ENCODE data around the gene NEUROD2.

The NEUROD2 gene

DNA sequence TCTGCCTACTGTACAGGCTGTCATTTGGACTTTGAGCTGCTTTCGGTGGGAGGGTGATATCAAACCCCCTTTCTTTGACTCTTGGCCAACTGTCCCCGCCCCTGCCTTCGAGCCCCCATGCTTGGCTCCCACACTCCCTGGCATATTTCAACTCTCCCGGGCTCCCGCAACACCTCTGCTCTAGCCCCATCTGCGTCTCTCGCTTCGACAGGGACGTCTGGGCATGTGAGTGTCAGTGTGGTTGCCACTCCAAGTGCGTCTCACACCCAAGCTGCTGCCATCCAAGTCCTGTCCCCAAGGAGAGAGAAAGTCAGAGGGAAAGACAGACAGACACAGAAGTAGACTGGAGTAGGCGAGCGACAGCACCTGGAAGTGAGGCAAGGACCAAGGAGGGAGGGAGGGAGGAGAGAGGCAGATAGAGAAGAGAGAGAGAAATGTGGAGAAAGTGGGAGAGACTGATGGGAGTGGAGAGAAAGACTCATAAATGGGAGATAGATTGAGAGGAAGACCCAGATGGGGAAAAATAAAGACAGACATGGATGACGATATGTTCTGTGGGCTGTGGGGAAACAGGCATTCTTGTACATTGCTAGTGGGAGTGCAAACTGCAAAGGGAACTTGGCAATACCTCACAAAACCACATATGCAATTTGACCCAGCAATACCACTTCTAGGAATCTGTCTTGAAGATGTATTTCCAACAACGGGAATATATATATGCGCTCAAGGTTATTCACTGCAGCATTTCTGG lies 41.1 kb upstream of the NEUROD2 start:
- TF ChIP-seq, protein P1, sequence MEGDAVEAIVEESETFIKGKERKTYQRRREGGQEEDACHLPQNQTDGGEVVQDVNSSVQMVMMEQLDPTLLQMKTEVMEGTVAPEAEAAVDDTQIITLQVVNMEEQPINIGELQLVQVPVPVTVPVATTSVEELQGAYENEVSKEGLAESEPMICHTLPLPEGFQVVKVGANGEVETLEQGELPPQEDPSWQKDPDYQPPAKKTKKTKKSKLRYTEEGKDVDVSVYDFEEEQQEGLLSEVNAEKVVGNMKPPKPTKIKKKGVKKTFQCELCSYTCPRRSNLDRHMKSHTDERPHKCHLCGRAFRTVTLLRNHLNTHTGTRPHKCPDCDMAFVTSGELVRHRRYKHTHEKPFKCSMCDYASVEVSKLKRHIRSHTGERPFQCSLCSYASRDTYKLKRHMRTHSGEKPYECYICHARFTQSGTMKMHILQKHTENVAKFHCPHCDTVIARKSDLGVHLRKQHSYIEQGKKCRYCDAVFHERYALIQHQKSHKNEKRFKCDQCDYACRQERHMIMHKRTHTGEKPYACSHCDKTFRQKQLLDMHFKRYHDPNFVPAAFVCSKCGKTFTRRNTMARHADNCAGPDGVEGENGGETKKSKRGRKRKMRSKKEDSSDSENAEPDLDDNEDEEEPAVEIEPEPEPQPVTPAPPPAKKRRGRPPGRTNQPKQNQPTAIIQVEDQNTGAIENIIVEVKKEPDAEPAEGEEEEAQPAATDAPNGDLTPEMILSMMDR (conservative IDR thresholded peaks at IDR 0.05), result no peak
- no peak for TF ChIP-seq ZFX (IDR thresholded peaks at IDR 0.05)

DNA sequence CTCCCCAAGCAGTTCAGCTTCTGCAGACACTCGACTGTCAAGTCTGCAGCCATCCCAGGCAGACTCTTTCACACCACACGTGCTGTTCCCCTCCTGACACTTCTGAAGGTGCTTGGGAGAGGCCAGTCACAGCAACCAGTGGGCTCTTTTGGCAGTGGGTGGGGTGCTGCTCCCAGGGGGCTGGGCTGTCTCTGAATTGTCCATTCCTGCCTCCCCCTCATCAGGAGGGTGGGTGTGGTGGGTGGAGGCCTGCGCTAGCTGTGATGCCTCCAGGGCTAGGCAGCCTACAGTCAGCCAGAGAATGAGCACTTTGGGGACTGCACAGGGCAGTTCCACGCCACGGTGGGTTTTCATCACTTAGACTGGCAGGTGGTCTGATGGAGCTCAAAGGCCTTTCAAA lies 39.5 kb upstream of the NEUROD2 start:
- no peak for TF ChIP-seq ZFX (IDR thresholded peaks at IDR 0.05)
- TF ChIP-seq, protein P1 (conservative IDR thresholded peaks at IDR 0.05), result no peak
- H3K27ac ChIP-seq, result no peak overlapping the region

More for the DNA sequence above, 41.1 kb upstream of the NEUROD2 start:
- H3K27ac ChIP-seq, result no peak overlapping the region

DNA sequence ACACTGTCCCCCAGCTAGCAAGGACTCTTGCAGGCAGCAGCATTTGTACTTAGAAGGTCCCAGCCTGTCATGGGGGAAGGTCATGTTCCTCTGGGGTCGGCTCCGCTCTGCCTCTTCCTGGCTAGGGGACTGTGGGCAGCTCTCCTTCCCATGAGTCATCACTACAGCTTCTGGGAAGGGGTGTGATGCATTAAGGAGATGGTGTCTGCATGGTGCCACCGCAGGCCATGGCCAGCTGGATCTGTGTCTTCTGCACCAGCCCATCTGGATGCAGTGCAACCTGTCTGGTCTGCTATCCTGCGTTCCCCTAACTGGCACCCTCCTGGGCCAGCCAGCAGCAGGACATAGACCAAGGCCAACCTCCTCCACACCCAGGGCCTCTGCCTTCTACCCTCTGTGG lies 35.6 kb upstream of the NEUROD2 start:
- TF ChIP-seq ZFX (IDR thresholded peaks at IDR 0.05), result no peak
- TF ChIP-seq, protein P1 (conservative IDR thresholded peaks at IDR 0.05), result no peak
- no peak overlapping the region for H3K27ac ChIP-seq

DNA sequence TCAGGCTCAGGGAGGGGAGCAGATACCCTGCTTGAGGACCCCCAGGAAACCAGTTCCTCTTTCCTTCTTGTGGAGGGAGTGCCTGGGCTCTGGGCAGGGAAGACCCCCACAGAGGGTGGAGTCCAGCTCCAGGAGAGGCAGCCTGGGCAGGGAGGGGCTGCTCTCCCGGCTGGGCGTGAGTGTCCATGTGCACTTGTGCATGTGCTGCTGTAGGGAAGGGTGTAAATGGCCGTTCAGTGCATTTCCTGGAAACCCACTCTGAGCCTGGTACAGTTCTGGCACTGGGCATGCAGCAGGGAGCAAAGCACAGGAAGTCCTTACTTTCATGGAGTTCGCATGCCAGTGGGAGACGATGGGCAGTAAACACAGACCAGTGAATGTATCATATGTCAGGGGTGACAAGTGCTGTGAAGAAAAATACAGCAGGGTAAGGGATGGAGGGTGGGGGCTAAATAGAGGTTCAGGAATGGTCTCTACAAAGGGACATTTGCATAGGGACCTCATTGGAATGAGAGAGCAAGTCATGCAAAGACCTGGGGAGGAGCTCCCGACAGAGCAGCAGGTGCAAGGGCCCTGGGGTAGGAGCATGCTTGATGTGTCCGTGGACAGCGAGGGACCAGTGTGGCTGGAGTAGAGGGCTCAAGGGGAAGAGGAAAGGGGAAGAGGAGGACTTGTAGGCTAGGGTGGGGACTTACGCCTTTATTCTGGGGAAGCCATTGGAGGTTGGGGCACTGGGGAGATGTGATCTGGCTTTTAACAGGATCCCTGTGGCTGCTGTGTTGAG lies 34.8 kb upstream of the NEUROD2 start:
- H3K27ac ChIP-seq, result no peak overlapping the region
- no peak for TF ChIP-seq ZFX (IDR thresholded peaks at IDR 0.05)
- TF ChIP-seq, protein P1 (conservative IDR thresholded peaks at IDR 0.05), result no peak

DNA sequence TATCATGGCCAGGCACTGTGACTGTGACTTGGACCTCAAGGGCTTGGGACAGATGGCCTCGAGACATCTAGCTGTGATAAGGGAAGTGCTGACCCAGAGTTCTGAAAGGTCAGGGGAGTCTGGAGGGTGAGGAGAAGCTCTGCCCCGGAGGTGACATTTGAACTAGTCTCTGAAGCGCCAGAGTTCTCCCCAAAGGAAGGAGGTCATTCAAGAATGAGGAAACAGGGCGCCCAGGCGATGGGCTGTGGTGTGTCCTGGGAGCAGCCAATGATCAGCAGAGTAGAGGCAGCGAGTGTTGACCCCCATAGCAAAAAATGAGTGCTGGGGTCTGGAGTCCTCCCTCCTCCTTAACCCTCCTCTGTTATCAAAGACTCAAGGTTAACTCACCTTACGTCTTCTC lies 34.2 kb upstream of the NEUROD2 start:
- no peak for TF ChIP-seq ZFX (IDR thresholded peaks at IDR 0.05)
- TF ChIP-seq, protein P1 (conservative IDR thresholded peaks at IDR 0.05), result no peak
- no peak overlapping the region for H3K27ac ChIP-seq

DNA sequence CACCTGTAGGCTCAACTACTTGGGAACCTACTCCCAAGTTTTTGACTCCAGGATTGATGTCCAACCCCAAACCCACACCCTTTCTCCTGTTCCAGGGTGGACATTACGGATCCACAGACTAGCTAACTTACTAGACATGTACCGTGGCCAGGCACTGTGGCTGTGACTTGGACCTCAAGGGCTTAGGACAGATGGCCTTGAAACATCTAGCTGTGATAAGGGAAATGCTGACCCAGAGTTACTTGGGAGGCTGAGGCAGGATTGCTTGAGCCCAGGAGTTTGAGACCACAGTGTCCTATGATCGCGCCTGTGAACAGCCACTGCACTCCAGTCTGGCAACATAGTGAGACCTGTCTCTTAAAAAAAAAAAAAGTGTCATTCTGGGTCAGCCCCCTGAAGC lies 33.4 kb upstream of the NEUROD2 start:
- no peak overlapping the region for H3K27ac ChIP-seq
- no peak for TF ChIP-seq ZFX (IDR thresholded peaks at IDR 0.05)
- TF ChIP-seq, protein P1 (conservative IDR thresholded peaks at IDR 0.05), result no peak

DNA sequence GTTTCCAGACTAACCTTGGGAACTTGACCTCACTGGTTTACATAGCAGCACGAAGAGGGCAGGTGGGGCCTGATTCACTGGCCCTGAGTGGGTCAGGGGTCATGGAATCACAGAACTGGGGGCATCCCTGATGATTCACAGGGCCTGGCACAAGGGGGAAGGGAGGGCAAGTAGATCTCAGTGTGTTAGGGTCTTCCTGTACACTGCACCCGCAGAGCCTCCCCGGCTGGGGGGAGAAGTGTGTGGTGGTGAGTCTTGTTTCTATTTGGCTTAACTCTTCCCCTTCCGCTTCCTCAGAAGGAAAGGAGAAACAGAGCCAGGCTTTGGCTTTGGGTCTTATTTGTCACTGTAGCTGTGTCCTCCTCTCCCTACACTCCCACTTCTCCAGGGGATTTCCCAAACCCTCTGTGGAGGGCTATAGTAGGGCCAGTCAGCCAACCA lies 32.9 kb upstream of the NEUROD2 start:
- TF ChIP-seq, protein P1 (conservative IDR thresholded peaks at IDR 0.05), result no peak
- TF ChIP-seq ZFX (IDR thresholded peaks at IDR 0.05), result no peak
- H3K27ac ChIP-seq, result no peak overlapping the region
